ENCODE measurements around the gene TMEM204.

DNA sequence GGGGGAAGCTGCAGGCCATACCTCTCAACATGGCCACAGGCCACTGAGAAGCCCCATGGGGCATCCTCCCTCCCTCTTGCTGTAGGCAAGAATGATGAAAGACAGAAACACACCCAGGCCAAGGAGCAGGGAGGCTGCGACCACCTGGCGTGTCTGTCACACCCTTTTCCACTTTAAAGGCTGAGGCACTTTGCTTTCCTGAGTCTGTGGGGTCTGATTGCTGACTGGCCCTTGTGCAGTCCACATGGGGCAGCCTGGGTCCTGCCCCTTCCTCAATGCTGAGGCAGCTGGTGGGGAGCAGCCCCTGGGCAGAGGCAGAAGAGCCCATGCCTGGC is 8.7 kb downstream of the TMEM204 start:
- TF ChIP-seq EP300 (IDR thresholded peaks at IDR 0.05; ENCODE audit: borderline replicate concordance in 1 of 2, control insufficient read depth in 1 of 2, low read depth in 2 of 2, low read length in 2 of 2) (no peak), KLF5 (IDR thresholded peaks at IDR 0.05; ENCODE audit: partially characterized antibody) (no peak), POLR2AphosphoS5 (IDR thresholded peaks at IDR 0.05; ENCODE audit: low read length) (no peak), ESRRA (IDR thresholded peaks at IDR 0.05; ENCODE audit: low read length) (no peak), TCF12 (IDR thresholded peaks at IDR 0.05; ENCODE audit: low read depth, low read length) (no peak), PML (IDR thresholded peaks at IDR 0.05; ENCODE audit: low read length) (no peak), EZH2 (IDR thresholded peaks at IDR 0.05; ENCODE audit: borderline replicate concordance, control insufficient read depth, low read depth, low read length) (no peak), PAX8 (IDR thresholded peaks at IDR 0.05) (no peak), FOS (IDR thresholded peaks at IDR 0.05; ENCODE audit: borderline replicate concordance, extremely low read depth, insufficient read length) (no peak)
- TF ChIP-seq, protein P1, sequence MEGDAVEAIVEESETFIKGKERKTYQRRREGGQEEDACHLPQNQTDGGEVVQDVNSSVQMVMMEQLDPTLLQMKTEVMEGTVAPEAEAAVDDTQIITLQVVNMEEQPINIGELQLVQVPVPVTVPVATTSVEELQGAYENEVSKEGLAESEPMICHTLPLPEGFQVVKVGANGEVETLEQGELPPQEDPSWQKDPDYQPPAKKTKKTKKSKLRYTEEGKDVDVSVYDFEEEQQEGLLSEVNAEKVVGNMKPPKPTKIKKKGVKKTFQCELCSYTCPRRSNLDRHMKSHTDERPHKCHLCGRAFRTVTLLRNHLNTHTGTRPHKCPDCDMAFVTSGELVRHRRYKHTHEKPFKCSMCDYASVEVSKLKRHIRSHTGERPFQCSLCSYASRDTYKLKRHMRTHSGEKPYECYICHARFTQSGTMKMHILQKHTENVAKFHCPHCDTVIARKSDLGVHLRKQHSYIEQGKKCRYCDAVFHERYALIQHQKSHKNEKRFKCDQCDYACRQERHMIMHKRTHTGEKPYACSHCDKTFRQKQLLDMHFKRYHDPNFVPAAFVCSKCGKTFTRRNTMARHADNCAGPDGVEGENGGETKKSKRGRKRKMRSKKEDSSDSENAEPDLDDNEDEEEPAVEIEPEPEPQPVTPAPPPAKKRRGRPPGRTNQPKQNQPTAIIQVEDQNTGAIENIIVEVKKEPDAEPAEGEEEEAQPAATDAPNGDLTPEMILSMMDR (IDR thresholded peaks at IDR 0.05 in 2 of 3, conservative IDR thresholded peaks at IDR 0.05 in 1 of 3; ENCODE audit: control insufficient read depth in 2 of 3, extremely low read depth in 1 of 3, insufficient read depth in 1 of 3, low read depth in 3 of 3, low read length in 3 of 3): no peak
- TF ChIP-seq, protein P2, sequence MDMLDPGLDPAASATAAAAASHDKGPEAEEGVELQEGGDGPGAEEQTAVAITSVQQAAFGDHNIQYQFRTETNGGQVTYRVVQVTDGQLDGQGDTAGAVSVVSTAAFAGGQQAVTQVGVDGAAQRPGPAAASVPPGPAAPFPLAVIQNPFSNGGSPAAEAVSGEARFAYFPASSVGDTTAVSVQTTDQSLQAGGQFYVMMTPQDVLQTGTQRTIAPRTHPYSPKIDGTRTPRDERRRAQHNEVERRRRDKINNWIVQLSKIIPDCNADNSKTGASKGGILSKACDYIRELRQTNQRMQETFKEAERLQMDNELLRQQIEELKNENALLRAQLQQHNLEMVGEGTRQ (IDR thresholded peaks at IDR 0.05; ENCODE audit: borderline replicate concordance, low read depth, low read length): no peak
- TF ChIP-seq, protein P3, sequence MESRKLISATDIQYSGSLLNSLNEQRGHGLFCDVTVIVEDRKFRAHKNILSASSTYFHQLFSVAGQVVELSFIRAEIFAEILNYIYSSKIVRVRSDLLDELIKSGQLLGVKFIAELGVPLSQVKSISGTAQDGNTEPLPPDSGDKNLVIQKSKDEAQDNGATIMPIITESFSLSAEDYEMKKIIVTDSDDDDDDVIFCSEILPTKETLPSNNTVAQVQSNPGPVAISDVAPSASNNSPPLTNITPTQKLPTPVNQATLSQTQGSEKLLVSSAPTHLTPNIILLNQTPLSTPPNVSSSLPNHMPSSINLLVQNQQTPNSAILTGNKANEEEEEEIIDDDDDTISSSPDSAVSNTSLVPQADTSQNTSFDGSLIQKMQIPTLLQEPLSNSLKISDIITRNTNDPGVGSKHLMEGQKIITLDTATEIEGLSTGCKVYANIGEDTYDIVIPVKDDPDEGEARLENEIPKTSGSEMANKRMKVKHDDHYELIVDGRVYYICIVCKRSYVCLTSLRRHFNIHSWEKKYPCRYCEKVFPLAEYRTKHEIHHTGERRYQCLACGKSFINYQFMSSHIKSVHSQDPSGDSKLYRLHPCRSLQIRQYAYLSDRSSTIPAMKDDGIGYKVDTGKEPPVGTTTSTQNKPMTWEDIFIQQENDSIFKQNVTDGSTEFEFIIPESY (IDR thresholded peaks at IDR 0.05): no peak
- TF ChIP-seq, protein P4, sequence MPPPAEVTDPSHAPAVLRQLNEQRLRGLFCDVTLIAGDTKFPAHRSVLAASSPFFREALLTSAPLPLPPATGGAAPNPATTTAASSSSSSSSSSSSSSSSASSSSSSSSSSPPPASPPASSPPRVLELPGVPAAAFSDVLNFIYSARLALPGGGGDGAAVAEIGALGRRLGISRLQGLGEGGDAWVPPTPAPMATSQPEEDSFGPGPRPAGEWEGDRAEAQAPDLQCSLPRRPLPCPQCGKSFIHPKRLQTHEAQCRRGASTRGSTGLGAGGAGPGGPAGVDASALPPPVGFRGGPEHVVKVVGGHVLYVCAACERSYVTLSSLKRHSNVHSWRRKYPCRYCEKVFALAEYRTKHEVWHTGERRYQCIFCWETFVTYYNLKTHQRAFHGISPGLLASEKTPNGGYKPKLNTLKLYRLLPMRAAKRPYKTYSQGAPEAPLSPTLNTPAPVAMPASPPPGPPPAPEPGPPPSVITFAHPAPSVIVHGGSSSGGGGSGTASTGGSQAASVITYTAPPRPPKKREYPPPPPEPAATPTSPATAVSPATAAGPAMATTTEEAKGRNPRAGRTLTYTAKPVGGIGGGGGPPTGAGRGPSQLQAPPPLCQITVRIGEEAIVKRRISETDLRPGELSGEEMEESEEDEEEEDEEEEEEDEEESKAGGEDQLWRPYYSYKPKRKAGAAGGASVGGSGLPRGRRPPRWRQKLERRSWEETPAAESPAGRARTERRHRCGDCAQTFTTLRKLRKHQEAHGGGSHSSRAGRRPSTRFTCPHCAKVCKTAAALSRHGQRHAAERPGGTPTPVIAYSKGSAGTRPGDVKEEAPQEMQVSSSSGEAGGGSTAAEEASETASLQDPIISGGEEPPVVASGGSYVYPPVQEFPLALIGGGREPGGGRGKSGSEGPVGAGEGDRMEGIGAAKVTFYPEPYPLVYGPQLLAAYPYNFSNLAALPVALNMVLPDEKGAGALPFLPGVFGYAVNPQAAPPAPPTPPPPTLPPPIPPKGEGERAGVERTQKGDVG (CRISPR knock-in tag; IDR thresholded peaks at IDR 0.05): no peak
